D341Med (cell line): ENCODE measurements around the gene NDUFC2.
"Not testable (repeated sequence)": the region's sequence is repeated elsewhere in the genome, so short reads cannot be mapped to it uniquely, and the experiment has no call there.

Experiments
- DNase-seq: peaks from one replicate; pipeline ENCODE4 v3.0.0; 2012; ENCODE audit warnings: low spot score

NDUFC2 gene

GRCh38 chr11:78054971-78055370 is 24.7 kb downstream of the NDUFC2 start:
- DNase-seq = no peak

GRCh38 chr11:78050964-78051831 is 28.5 kb downstream of the NDUFC2 start:
- DNase-seq = no peak

- DNase-seq = no peak
These were observed 30.3 kb downstream of the NDUFC2 start for GRCh38 chr11:78049348-78049747.

- peak; percentile 64 for DNase-seq
These were observed 31.1 kb downstream of the NDUFC2 start for GRCh38 chr11:78048561-78048960.

- DNase-seq = no peak
These were observed 33.2 kb downstream of the NDUFC2 start for GRCh38 chr11:78046486-78046854.

- DNase-seq = peak; percentile 96
These were observed 33.7 kb downstream of the NDUFC2 start for GRCh38 chr11:78045851-78046485.

GRCh38 chr11:78044706-78045105 is 35.0 kb downstream of the NDUFC2 start:
- DNase-seq = no peak

GRCh38 chr11:78041843-78042440 is 37.7 kb downstream of the NDUFC2 start:
- DNase-seq = no peak

- DNase-seq = not testable (repeated sequence)
These were observed 38.3 kb downstream of the NDUFC2 start for GRCh38 chr11:78041380-78041719.

- DNase-seq = no peak
These were observed 38.8 kb downstream of the NDUFC2 start for GRCh38 chr11:78040691-78041379.

GRCh38 chr11:78039919-78040671 is 39.6 kb downstream of the NDUFC2 start:
- no peak for DNase-seq

GRCh38 chr11:78039391-78039918 is 40.2 kb downstream of the NDUFC2 start:
- DNase-seq = no peak

GRCh38 chr11:78038697-78039313 is 40.9 kb downstream of the NDUFC2 start:
- no peak for DNase-seq

- DNase-seq = no peak
These were observed 41.6 kb downstream of the NDUFC2 start for GRCh38 chr11:78037825-78038620.

GRCh38 chr11:78037056-78037455 is 42.6 kb downstream of the NDUFC2 start:
- DNase-seq = no peak

- no peak for DNase-seq
These were observed 43.3 kb downstream of the NDUFC2 start for GRCh38 chr11:78036313-78036712.

GRCh38 chr11:78034623-78035022 is 45.0 kb downstream of the NDUFC2 start:
- DNase-seq = no peak

- no peak for DNase-seq
These were observed 46.6 kb downstream of the NDUFC2 start for GRCh38 chr11:78033040-78033439.

- DNase-seq = no peak
These were observed 47.6 kb downstream of the NDUFC2 start for GRCh38 chr11:78032090-78032489.

- DNase-seq = no peak
These were observed 48.0 kb downstream of the NDUFC2 start for GRCh38 chr11:78031629-78032028.
